GM12801 (cell line): Measurements from ENCODE around the gene SCARF2.

Experiments used
- TF ChIP-seq, protein P1 (sequence below): IDR thresholded peaks from one replicate; pipeline ENCODE4 v1.5.1; 2011; ENCODE audit warnings: control low read depth; ENCODE audit not compliant: insufficient read length; ENCODE audit errors: extremely low read depth

The SCARF2 gene

GRCh38 chr22:20428496-20429253, 8.9 kb downstream of the SCARF2 start:
- TF ChIP-seq, protein P1, sequence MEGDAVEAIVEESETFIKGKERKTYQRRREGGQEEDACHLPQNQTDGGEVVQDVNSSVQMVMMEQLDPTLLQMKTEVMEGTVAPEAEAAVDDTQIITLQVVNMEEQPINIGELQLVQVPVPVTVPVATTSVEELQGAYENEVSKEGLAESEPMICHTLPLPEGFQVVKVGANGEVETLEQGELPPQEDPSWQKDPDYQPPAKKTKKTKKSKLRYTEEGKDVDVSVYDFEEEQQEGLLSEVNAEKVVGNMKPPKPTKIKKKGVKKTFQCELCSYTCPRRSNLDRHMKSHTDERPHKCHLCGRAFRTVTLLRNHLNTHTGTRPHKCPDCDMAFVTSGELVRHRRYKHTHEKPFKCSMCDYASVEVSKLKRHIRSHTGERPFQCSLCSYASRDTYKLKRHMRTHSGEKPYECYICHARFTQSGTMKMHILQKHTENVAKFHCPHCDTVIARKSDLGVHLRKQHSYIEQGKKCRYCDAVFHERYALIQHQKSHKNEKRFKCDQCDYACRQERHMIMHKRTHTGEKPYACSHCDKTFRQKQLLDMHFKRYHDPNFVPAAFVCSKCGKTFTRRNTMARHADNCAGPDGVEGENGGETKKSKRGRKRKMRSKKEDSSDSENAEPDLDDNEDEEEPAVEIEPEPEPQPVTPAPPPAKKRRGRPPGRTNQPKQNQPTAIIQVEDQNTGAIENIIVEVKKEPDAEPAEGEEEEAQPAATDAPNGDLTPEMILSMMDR, result no peak

DNA sequence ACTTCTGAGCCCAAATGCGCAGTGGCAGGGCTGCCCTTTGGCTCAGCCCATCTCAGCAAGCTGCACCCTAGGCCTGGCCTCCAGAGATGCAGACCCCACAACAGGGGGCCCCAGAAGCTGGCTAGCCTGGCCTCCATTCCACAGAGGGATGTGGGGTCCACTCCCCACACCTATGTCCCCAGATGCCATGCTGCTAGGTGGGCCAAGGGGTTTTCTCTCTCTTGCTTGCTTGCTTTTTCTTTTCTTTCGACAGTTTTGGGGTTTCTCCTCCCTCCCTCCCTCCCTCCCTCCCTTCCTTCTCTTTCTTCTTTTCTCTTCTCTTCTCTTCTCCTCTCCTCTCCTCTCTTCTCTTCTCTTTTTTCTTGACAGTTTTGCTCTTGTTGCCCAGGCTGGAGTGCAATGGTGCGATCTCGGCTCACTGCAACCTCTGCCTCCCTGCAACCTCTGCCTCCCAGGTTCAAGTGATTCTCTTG, 9.6 kb downstream of the SCARF2 start:
- TF ChIP-seq, protein P1, result no peak

DNA sequence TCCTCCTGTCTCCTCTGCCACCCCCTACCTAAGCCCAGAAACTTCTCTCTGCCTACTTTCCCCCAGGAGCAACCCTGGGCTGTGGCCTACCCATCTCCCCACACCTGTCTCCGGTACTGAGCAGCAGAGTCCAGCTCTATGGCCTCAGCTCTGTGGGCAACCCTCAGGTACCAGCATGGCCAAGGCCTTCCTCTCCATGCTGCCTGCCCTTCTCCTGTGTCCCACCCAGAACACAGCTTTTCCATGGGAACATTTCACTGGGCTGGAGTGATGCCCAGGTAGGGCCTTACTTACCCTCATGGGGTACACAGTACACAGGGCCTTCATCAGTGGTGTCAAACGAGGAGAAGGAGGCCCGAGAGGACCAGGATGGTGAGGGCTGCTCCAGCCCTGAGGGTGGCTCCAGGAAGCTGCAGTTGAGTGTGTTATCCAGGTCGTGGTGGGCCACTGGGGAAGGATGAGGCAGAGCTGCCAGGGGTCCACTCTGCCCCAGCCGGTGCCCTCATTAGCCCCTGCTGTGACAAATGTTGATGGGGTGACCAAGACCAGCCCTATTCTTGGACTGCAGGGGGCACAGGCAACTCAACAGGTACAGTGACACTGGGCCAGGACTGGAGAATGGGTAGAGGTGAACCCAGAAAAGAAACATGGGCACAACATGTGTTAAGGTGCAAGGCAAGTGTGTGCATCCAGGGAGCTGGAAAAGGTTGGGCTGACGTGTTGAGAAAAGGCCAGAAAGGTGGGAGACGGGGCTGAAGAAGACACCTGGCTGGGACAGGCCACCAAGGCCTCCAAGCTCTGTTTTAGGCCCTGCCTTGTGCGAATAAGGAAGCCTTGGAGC, 10.3 kb downstream of the SCARF2 start:
- TF ChIP-seq, protein P1, result no peak

DNA sequence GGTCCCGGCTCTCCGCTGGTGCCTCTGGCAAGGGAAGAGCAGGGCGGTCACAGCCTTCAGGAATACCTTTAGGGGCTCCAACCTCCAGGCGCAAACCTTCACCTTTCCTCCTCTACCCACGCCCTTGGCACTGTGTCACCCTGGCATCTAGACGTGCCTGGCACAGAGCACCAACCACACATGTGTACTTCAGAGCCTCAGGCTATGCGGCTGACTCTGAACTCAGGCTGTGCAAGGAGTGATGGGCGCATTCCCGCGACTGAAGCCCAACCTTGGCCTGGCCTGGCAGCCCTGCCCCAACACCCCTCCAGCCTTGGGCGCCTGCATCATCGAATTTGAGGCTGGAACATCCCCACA, 11.4 kb downstream of the SCARF2 start:
- TF ChIP-seq, protein P1, result no peak

- TF ChIP-seq, protein P1, result no peak
These were observed 11.9 kb downstream of the SCARF2 start for GRCh38 chr22:20425566-20426258.

DNA sequence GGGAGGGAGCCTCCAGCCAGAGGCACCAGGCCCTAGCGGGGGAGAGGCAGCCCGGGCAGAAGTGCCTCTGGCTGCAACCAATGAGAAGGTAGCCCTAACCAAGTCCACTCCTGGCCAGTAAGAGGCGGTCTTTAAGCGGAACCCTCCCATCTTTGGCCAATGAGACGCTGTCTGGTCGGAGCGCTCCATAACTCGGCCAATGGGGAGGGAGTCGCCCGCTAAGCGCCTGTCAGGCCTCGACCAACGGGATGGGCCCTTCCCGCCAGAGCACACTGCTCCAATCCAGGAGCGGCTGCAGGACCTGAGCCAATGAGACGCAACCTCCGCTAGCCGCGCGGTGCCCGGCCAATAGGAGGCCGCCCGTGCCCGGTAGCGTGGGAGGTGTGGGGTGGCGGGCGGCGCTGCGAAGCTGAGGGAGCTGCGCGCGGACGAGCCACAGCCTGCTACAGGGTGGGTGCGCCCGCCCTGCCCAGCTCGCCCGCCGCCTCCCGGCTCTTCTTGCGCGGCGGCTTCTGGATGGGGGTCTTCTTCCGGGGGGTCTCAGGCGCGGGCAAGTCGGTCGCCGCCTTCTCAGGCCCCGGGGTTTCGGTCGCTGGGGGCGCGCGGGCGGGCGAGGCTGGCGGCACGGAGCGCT, 12.6 kb downstream of the SCARF2 start:
- TF ChIP-seq, protein P1, result no peak

DNA sequence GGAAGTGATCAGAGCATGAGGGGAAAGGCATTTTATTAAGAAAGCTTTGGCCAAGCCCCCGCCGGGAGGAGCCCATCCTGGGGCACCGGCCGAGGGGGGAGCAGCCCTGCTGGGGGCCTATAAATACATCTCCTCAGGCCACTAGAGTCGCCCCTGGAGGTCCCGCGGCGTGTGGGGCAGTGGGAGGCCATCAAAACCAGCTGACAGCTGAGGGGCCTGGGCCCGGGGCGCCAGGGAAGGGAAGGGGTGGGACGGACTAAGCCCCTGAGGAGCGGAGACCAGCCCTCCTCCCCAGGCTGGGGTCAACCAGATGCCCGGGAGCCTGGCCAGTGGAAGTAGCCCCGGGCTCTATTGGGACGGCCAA, 13.1 kb downstream of the SCARF2 start:
- TF ChIP-seq, protein P1, result no peak
